ENCODE measurements around the gene CASP8.

Gene CASP8

GRCh38 chr2:201327678-201328077 is 67.3 kb downstream of the CASP8 start:
- H3K4me3 ChIP-seq (ENCODE audit: low read depth in 1 of 2, low read length in 1 of 2): no peak overlapping the region
- no peaks in the 10 kb centered on the region for H3K4me1 ChIP-seq (ENCODE audit: control insufficient read depth in 1 of 2, insufficient read depth in 1 of 2, low read depth in 1 of 2, low read length in 1 of 2)
- no peak overlapping the region for H3K27ac ChIP-seq
- H3K27me3 ChIP-seq: no peaks in the 10 kb centered on the region
- no peaks in the 10 kb centered on the region for H3K36me3 ChIP-seq
- no peaks in the 10 kb centered on the region for H3K9me3 ChIP-seq
- no peak for TF ChIP-seq CTCF (IDR thresholded peaks at IDR 0.05)

GRCh38 chr2:201329409-201329808 is 69.1 kb downstream of the CASP8 start:
- no peaks in the 10 kb centered on the region for H3K36me3 ChIP-seq

More at GRCh38 chr2:201329409-201329808, 69.1 kb downstream of the CASP8 start:
- TF ChIP-seq CTCF (IDR thresholded peaks at IDR 0.05): no peak
- H3K4me3 ChIP-seq (ENCODE audit: low read depth in 1 of 2, low read length in 1 of 2): no peak overlapping the region
- H3K4me1 ChIP-seq (ENCODE audit: control insufficient read depth in 1 of 2, insufficient read depth in 1 of 2, low read depth in 1 of 2, low read length in 1 of 2): no peaks in the 10 kb centered on the region
- H3K27me3 ChIP-seq: no peaks in the 10 kb centered on the region
- H3K9me3 ChIP-seq: no peaks in the 10 kb centered on the region
- no peak overlapping the region for H3K27ac ChIP-seq

Data from neutrophil (primary cell).